OCI-LY7 (cell line): Measurements from ENCODE around the gene PSME3. TPM values are rescaled to one million over a fixed set of nuclear protein-coding genes. Genes with fewer than 3 reads are reported as not detected.
"Not testable (repeated sequence)": the region's sequence is repeated elsewhere in the genome, so short reads cannot be mapped to it uniquely, and the experiment has no call there.

ENCODE experiments used
- BruUV-seq: library from RNA; stranded (reverse); fragments of 400-500 nt; replicated peaks from 2 replicates; lab custom pipeline; 2021; lab: Mats Ljungman, UMichigan
- CTCF ChIA-PET: fragments of 300-600 bp; sonication (Branson Sonifier 250); formaldehyde crosslinking; loops from one replicate; lab custom pipeline; 2022; ENCODE audit warnings: antibody characterized with exemption; ENCODE audit not compliant: unreplicated experiment; lab: Charles Lee
- POLR2A ChIA-PET: fragments of 300-600 bp; sonication (Branson Sonifier 250); formaldehyde crosslinking; loops from one replicate; lab custom pipeline; 2022; ENCODE audit warnings: antibody characterized with exemption; lab: Charles Lee
- DNase-seq: peaks from one replicate; pipeline ENCODE4 v3.0.0-alpha.2; 2015; ENCODE audit warnings: low spot score
- H2AFZ ChIP-seq: fragments of 200-600 bp; sonication (generic), shearing (Covaris generic); 2 replicates; pipeline ENCODE4 v1.6.1; 2014; ENCODE audit warnings: mild to moderate bottlenecking, antibody characterized with exemption, low read length, moderate library complexity
- H3K27ac ChIP-seq: fragments of 200-600 bp; sonication (generic); 2 replicates; pipeline ENCODE4 v1.5.1; 2014; ENCODE audit warnings: mixed run types, low read depth, mild to moderate bottlenecking, moderate library complexity, low read length, inconsistent platforms; ENCODE audit not compliant: poor library complexity, severe bottlenecking
- H3K36me3 ChIP-seq: fragments of 200-600 bp; sonication (generic); 2 replicates; pipeline ENCODE4 v1.6.1; 2014; ENCODE audit warnings: mild to moderate bottlenecking, antibody characterized with exemption, low read length, moderate library complexity, mixed read lengths; ENCODE audit not compliant: insufficient read depth
- H3K4me1 ChIP-seq: fragments of 200-600 bp; sonication (generic); 2 replicates; pipeline ENCODE4 v1.5.1; 2014; ENCODE audit warnings: mild to moderate bottlenecking, low read length; ENCODE audit not compliant: insufficient read depth, poor library complexity, severe bottlenecking
- H3K4me2 ChIP-seq: fragments of 200-600 bp; sonication (generic); 2 replicates; pipeline ENCODE4 v1.6.1; 2014; ENCODE audit warnings: mild to moderate bottlenecking, low read length
- H3K4me3 ChIP-seq: fragments of 200-600 bp; sonication (generic); 2 replicates; pipeline ENCODE4 v1.5.1; 2014; ENCODE audit warnings: mild to moderate bottlenecking, low read depth, low read length; ENCODE audit not compliant: poor library complexity, severe bottlenecking
- H3K79me2 ChIP-seq: fragments of 200-600 bp; sonication (generic); 2 replicates; pipeline ENCODE4 v1.6.1; 2016; ENCODE audit warnings: low read depth, mild to moderate bottlenecking, low read length, moderate library complexity, mixed read lengths; ENCODE audit not compliant: insufficient read depth
- H3K9me2 ChIP-seq: fragments of 200-600 bp; sonication (generic); 2 replicates; pipeline ENCODE4 v1.6.1; 2016; ENCODE audit warnings: mild to moderate bottlenecking, low read length, mixed read lengths; ENCODE audit not compliant: insufficient read depth
- H3K9me3 ChIP-seq: fragments of 200-600 bp; sonication (generic); 2 replicates; pipeline ENCODE4 v1.6.1; 2014; ENCODE audit warnings: mild to moderate bottlenecking, mixed run types, low read length, mixed read lengths
- H4K20me1 ChIP-seq: fragments of 200-600 bp; sonication (generic); 2 replicates; pipeline ENCODE4 v1.6.1; 2014; ENCODE audit warnings: mild to moderate bottlenecking, antibody characterized with exemption, low read length, moderate library complexity, mixed read lengths; ENCODE audit not compliant: insufficient read depth
- EZH2phosphoT487 ChIP-seq: fragments of 200-600 bp; sonication (generic); IDR thresholded peaks from 2 replicates; pipeline ENCODE4 v1.6.1; 2018; ENCODE audit warnings: low read depth, borderline replicate concordance, mild to moderate bottlenecking, mixed run types, antibody characterized with exemption, low read length, moderate library complexity, mixed read lengths
- intact Hi-C: fragments of 100-400 bp; cut with micrococcal nuclease; formaldehyde crosslinking; loops from one replicate; pipeline ENCODE4 v1.10.0; 2022; ENCODE audit not compliant: unreplicated experiment
- total RNA-seq, 2 experiments: library from RNA; depleted of rRNA in 1 of 2; stranded (reverse); fragments of >200 nt in 1 of 2; shearing (Covaris generic) in 1 of 2; gene quantifications; 2 replicates each; pipeline ENCODE4 v1.2.3, GENCODE V29; 2014 to 2022
- TF ChIP-seq, protein P1 (sequence below): fragments of 200-600 bp; sonication (generic); conservative IDR thresholded peaks from 2 replicates; pipeline ENCODE4 v1.5.1; 2014; ENCODE audit warnings: mild to moderate bottlenecking, antibody characterized with exemption, low read length, moderate library complexity, mixed read lengths

The PSME3 gene
- total RNA-seq, 2 experiments from 2014 or later: 81.9 to 167 TPM

DNA sequence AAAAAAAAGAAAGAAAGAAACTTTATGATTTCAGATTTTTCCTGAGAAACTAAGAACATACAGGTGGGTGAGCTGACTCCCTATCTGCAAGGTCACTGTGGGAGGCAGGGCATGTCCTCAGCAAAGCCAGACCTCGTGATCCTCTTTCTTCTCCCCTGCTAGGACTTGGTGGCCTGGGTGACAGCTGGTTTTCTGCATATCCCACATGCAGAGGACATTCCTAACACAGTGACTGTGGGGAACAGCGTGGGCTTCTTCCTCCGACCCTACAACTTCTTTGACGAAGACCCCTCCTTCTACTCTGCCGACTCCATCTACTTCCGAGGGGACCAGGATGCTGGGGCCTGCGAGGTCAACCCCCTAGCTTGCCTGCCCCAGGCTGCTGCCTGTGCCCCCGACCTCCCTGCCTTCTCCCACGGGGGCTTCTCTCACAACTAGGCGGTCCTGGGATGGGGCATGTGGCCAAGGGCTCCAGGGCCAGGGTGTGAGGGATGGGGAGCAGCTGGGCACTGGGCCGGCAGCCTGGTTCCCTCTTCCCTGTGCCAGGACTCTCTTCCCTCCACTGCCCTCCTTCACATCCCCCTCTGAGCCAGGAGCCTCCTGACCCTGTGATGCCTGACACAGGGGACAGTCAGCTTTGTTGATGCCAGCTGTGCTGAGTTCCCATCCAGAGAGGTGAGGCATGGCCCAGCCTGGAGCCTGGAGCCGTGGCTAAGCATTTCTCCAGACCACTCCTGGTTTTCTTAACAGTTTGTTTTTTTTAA is 40.9 kb downstream of the PSME3 start:
- CTCF ChIA-PET, H3K79me2 ChIP-seq, H3K4me2 ChIP-seq, H3K36me3 ChIP-seq, DNase-seq, intact Hi-C loops, H2AFZ ChIP-seq, POLR2A ChIA-PET, H3K4me1 ChIP-seq, H3K9me2 ChIP-seq, H3K27ac ChIP-seq, H3K9me3 ChIP-seq, H4K20me1 ChIP-seq, H3K4me3 ChIP-seq, BruUV-seq: not testable (repeated sequence)

DNA sequence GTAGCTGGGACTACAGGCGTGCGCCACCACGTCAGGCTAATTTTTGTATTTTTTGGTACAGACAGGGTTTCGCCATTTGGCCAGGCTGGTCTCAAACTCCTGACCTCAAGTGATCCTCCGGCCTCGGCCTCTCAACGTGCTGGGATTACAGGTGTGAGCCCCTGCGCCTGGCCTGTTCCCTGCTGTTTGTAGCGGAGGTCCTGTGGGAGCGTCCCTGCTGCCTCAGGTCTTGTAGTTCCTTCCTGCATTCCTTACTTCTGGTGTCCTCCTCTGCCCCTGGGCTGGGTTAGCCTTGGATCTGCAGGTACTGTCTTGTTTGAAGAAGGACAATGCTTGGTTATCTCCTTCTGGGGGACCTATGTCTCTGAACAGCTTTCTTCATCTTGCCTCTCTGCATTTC is 43.8 kb downstream of the PSME3 start:
- Histone ChIP-seq H2AFZ (no peak overlapping the region), H3K9me2 (no peaks in the 10 kb centered on the region), H3K27ac (no peak overlapping the region), H3K36me3 (no peaks in the 10 kb centered on the region), H4K20me1 (no peaks in the 10 kb centered on the region), H3K4me1 (no peaks in the 10 kb centered on the region), H3K79me2 (no peaks in the 10 kb centered on the region), H3K4me2 (no peak overlapping the region), H3K4me3 (no peak overlapping the region), H3K9me3 (no peaks in the 10 kb centered on the region)
- intact Hi-C loops: no loop called here
- no peak for DNase-seq
- BruUV-seq: no TSS peak
- TF ChIP-seq EZH2phosphoT487: no peak
- TF ChIP-seq, protein P1, sequence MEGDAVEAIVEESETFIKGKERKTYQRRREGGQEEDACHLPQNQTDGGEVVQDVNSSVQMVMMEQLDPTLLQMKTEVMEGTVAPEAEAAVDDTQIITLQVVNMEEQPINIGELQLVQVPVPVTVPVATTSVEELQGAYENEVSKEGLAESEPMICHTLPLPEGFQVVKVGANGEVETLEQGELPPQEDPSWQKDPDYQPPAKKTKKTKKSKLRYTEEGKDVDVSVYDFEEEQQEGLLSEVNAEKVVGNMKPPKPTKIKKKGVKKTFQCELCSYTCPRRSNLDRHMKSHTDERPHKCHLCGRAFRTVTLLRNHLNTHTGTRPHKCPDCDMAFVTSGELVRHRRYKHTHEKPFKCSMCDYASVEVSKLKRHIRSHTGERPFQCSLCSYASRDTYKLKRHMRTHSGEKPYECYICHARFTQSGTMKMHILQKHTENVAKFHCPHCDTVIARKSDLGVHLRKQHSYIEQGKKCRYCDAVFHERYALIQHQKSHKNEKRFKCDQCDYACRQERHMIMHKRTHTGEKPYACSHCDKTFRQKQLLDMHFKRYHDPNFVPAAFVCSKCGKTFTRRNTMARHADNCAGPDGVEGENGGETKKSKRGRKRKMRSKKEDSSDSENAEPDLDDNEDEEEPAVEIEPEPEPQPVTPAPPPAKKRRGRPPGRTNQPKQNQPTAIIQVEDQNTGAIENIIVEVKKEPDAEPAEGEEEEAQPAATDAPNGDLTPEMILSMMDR: no peak
- ChIA-PET CTCF (no interaction called here), POLR2A (interaction anchor here (1.4 kb wide), 1 partner anchor 43 kb away, joined by 6 read pairs; no protein-coding TSS in a partner anchor)

DNA sequence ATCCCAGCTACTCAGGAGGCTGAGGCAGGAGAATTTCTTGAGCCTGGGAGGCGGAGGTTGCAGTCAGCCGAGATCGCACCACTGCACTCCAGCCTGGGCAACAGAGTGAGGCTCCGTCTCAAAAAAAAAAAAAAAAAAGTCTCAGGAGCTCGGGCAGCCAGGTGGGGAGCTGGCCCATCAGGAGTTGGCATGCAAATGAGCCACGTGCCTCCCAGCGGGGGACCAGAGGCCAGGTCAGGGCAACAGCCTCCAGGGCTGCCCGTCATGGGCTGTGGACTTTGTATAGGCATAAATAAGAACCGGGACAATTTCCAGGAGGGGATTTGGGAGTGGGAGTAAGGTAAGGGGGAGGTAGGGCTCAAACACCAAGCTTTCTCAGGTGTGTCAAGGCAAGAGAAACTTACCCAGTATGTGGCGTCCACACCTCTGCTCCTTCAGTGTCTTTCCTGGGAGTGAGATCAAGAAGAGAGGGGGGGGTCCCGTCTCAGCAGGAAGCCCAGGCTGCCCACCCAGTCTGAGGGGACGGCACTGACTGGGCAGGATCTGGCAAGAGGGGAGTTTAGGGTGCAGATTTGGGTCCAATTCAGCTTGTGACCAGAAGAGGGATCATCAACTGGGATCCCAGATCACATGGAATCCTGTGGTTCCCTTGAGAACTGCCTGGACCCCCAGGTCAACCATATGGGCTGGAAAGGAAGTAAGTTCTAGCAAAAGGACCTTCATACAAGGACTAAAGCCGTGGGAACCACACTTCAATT is 45.1 kb downstream of the PSME3 start:
- Histone ChIP-seq H3K9me3 (no peaks in the 10 kb centered on the region), H3K4me2 (no peak overlapping the region), H2AFZ (no peak overlapping the region), H3K36me3 (no peaks in the 10 kb centered on the region), H3K4me1 (no peaks in the 10 kb centered on the region), H4K20me1 (no peaks in the 10 kb centered on the region), H3K27ac (no peak overlapping the region), H3K9me2 (no peaks in the 10 kb centered on the region), H3K79me2 (no peaks in the 10 kb centered on the region), H3K4me3 (no peak overlapping the region)
- DNase-seq: no peak
- ChIA-PET CTCF (interaction anchor here (0.6 kb wide), 1 partner anchor 204 kb away, joined by 3 read pairs; no protein-coding TSS in a partner anchor), POLR2A (no interaction called here)
- no peak for TF ChIP-seq EZH2phosphoT487
- TF ChIP-seq, protein P1: no peak
- BruUV-seq: no TSS peak
- intact Hi-C loops: no loop called here
